G401.6 (cell line): ENCODE results near the gene COL5A1.

Experiments used
- FAIRE-seq: peaks from 2 replicates; lab custom pipeline; 2012; peaks lifted over from hg19 to GRCh38; lab: Jason Lieb, UNC

The COL5A1 gene

DNA sequence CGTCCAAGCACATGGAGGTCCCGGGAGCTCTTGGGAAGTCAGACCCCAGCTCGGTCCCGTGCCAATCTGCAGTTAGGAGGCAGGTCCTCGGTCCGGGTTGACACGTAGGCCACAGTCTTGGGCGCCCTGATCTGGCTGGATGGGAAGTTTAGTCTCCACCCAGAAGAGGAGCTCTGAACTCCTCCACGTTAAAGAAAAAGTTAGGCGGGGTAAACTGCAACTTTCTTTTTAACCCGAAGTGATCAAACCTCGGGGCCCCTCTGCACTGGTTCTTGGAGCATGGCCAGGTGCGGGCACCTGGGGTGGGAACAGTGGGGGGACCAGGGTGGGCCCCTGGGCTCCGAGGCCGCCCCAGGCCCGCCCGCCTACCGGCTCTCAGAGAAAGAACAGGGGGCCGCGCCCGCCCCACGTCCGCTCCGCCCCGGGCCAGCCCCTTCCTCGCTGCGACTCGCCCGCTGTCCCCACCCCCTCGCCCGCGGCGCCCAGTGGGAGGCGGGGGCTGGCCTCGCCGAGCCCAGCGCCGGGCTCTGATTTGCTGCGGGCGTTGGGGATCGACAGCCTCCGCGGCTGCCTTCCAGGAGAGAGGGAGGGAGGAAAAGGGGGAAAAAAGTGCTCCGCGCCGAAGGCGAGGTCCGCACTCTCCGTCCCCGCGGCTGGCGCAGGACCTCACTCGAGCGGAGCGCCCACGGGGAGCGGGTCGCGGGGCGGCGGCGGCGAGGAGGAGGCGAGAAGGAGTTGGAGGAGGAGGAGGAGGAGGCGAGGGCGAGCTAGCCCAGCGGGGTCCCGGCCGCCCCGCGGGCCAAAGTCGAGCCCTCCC lies at the start of gene COL5A1:
COL5A1 (plus strand) TSS at position 631 of the 817 bp plus-strand sequence. CDS start 385 bp downstream, outside the sequence.
- FAIRE-seq, result no peak

DNA sequence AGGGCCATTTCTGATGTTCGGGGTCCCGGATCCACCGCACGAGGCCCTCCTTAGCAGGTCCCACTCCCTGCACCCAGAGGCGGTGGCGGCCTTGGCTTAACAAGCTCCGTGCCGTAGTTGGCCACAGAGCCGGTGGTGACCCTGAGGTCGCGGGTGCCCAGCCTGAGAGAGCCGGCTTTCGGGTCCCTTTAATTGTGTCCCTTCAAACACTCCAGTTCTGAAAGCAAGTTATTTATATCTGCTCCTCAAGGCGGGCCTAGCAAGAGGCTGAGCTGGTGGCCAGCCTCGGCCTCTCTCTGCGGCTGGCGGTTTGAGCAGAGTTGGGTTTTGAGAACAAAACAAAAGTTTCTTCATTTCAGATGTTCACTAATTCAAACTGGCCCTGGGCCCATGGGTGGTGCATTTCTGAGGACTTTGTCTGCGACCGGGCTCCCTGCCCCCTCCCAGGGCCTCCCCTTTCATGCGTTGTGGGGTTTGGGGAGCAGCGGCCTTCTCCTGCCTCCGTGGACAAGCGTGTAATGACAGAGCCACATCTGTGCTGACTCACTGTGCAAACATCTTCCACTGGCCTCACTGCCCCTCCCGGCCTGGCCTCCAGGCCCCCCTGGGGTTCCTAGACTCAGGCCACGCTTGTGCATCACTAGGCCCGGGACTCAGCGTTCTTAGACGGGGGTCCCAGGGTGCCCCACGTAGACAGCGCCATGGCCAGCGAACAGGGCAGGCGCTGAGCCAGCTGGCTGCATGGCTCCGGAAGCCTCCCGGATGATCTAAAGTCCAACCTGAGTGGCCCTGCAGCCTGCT lies 49.4 kb upstream of the COL5A1 start:
- FAIRE-seq, result no peak

- no peak for FAIRE-seq
Observed at GRCh38 chr9:134592819-134593200, 48.8 kb upstream of the COL5A1 start.

GRCh38 chr9:134593286-134594077 lies 48.1 kb upstream of the COL5A1 start:
- FAIRE-seq, result no peak

GRCh38 chr9:134594078-134594941 lies 47.3 kb upstream of the COL5A1 start:
- no peak for FAIRE-seq

- FAIRE-seq, result no peak
Observed at GRCh38 chr9:134595014-134595413, 46.6 kb upstream of the COL5A1 start.

DNA sequence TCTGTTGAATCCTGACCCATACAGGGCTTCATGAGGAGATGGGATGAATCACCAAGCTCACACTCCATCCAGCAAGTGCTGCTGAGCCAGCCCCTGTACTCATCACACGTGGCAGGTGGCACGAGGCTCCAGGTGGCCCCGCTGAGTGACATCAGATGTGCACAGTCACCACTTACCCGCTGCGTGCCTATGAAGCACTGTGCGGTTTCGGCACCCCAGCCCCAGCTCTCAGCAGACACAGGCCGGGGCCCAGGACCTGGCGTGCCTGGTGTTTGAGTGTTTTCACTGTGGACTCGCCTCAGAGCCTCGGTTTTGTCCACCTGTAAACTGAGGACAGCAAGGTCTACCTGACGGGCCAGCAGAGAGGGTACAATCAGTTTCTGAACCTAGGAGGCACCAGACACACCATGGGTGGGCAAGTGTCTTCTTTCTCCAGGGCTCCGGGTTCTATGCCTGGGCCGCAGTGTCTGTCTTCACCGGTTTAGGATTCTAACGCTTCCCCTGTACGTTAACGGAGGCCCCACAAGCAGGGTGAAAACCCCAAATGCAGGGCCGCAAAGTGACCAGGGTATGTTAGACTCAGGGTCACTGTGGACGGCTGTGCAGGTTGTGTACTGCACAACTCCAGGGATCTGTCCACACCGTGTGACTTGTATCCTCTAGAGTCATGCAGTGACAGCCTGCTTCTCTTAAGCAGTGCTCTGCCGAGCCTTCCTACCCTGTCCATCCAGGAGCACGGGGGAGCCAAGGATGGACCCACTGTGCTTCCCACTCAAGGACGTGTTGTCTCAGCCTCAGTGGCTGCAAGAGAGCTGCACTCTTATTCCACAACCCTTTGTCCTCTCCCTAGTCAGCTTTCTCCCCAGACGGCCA lies 44.3 kb upstream of the COL5A1 start:
- FAIRE-seq, result no peak

DNA sequence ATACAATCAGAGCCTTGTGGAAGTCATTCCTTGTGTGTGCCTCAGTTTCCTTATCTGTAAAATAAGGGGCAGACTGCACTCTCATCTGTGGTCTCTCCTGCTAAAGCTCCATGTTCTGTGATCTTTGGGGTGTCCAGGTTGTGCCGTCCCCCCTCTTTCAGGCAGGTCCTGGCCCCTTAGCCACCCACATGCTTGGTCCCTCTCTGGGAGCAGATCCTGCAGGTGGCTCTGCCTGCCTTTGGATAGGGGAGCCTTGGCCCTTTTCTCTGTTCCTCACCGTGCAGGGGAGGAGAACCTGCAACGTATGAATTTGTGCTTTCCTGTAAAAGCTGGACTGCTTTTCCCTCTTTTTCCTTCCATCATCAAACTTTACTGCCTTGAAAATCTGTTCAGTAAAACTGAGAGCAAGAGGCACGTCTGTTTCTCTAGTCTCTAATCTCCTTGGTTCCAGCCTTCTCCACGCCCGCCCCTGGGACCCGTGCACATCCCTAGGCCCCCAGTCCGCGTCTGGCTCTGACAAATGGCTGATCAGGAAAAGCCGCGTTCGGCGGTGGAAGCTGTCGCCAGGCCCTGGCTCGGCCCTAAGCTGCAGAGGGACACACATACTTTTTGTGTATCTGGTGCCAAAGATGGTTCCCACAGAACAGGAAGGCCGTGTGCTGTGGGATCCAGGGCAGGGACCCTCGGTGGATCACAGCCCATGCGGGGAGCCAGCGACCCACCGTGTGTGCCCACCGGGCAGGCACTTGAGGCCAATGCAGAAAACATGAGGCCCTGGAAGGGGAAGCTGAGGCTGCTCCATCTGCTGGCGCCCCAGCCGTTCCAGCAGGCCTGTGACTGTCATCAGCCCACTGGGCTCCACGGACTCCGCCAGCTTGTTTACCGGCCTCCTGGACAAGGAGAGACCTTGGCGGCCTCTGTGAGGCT lies 43.4 kb upstream of the COL5A1 start:
- no peak for FAIRE-seq

- no peak for FAIRE-seq
Observed at GRCh38 chr9:134598884-134599245, 42.7 kb upstream of the COL5A1 start.

GRCh38 chr9:134600371-134600770 lies 41.2 kb upstream of the COL5A1 start:
- no peak for FAIRE-seq

DNA sequence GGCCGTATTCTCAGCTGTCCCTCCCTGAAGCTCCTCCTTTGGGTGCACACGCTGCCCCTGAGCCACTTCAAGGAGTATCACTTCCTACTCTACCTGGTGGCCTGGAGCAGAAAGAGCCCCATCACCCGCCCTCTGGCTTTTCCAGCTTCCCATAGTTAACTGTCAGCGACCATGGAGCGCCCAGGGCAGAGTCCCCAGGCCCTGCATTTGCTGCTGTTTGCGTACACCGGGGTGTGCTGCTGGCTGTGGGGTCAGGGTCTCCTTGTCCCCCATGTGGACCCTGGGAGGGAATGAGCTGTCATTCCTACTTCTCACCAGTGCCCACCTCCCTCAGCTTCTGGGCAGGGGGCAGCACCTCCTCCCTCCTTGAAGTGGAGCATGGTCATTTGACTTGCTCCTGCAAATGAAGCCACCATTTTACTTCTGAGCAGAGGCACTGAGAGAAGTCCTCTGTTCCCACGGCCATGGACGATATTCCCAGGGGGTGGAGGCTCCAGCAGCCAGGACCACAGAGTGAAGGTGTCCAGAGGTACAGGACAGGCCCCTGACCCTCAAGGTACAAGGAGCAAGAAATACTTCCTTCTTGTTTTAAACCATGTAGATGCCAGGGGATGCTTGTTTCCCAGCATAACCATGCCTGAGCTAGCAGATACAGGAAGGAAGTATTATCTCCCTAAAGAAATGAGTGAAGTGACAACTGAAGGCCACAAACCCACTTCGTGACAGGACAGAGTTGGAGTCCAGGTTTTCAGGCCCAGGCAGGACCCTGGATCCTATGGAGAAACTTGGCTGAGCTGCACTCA lies 40.6 kb upstream of the COL5A1 start:
- no peak for FAIRE-seq

DNA sequence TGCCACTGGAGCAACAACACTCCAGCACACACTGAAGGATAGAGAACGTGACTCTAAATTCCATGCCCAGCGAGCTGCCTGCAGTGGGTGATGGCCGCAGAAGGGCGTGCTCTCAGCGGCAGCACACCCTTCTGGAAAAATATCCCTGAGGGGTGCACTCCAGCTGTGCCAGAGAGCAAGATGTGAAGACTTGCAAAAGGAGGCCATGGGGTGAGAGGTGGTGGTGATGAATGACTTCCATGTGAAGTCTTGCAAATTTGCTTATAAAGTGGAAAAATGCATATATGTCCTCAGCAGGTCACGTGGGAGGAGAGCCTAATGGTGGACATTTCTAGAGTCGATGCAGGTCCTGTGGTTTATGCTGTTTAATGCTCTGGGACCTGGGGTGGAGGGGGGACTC lies 39.8 kb upstream of the COL5A1 start:
- no peak for FAIRE-seq

- FAIRE-seq, result no peak
Observed at GRCh38 chr9:134602547-134603362, 38.8 kb upstream of the COL5A1 start.

- no peak for FAIRE-seq
Observed at GRCh38 chr9:134604834-134605233, 36.8 kb upstream of the COL5A1 start.

GRCh38 chr9:134605351-134605965 lies 36.1 kb upstream of the COL5A1 start:
- no peak for FAIRE-seq

- FAIRE-seq, result no peak
Observed at GRCh38 chr9:134605966-134606357, 35.6 kb upstream of the COL5A1 start.

DNA sequence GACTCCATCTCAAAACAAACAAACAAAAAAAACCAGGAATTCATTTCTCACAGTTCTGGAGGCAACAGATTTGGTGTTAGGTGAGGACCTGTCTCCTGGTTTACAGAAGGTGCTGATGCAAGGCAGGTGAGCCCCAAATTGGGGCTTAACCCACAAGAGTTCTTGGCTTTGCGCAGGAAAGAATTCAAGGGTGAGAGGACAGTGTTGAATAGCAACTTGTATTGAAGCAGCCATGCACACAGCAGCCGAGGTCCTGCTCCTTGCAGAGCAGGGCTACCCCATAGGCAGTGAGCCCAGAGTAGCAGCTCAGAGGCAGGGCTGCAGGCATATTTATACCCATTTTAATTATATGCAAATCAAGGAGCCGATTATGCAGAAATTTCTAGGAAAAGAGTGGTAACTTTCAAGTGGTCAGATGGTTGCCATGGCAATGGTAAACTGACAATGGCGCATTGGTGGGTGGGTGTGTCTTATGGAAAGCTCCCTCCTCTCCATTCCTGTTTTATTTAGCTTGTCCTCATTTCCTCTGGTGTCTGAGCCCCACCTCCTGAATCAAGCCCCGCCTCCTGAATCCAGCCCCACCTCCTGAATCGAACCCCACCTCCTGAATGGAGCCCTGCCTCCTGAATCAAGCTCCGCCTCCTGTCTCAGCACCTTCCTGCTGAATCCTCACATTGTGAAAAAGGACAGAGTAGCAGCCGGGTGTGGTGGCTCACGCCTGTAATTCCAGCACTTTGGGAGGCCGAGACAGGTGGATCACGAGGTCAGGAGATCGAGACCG lies 34.5 kb upstream of the COL5A1 start:
- no peak for FAIRE-seq
